GM23248 (cell line): ENCODE data around the gene SENP1. TPM values are rescaled to one million over a fixed set of nuclear protein-coding genes. Genes with fewer than 3 reads are reported as not detected.

Experiments
- DNase-seq: peaks from one replicate; pipeline ENCODE4 v3.0.0-alpha.2; 2015
- H2AFZ ChIP-seq: fragments of 200-600 bp; sonication (generic); 2 replicates; pipeline ENCODE4 v1.6.1; 2016; ENCODE audit warnings: antibody characterized with exemption
- H3F3A ChIP-seq: fragments of 200-600 bp; sonication (generic); 2 replicates; pipeline ENCODE4 v1.6.1; 2016; ENCODE audit warnings: mild to moderate bottlenecking, antibody characterized with exemption, mixed run types; ENCODE audit not compliant: insufficient read depth
- H3K27ac ChIP-seq: fragments of 200-600 bp; sonication (generic); 2 replicates; pipeline ENCODE4 v1.5.1; 2016; ENCODE audit warnings: mild to moderate bottlenecking
- H3K27me3 ChIP-seq: fragments of 200-600 bp; sonication (generic); replicated peaks from 2 replicates; pipeline ENCODE4 v1.6.1; 2016; ENCODE audit warnings: mild to moderate bottlenecking; ENCODE audit not compliant: insufficient read depth
- H3K36me3 ChIP-seq: fragments of 200-600 bp; sonication (generic); 2 replicates; pipeline ENCODE4 v1.6.1; 2016; ENCODE audit warnings: low read depth, mild to moderate bottlenecking
- H3K4me1 ChIP-seq: fragments of 200-600 bp; sonication (generic); 2 replicates; pipeline ENCODE4 v1.6.1; 2016; ENCODE audit warnings: mild to moderate bottlenecking; ENCODE audit not compliant: insufficient read depth
- H3K4me2 ChIP-seq: fragments of 200-600 bp; sonication (generic); one replicate; pipeline ENCODE4 v1.6.1; 2016; ENCODE audit warnings: mild to moderate bottlenecking; ENCODE audit not compliant: unreplicated experiment
- H3K4me3 ChIP-seq: fragments of 200-600 bp; sonication (generic); 2 replicates; pipeline ENCODE4 v1.5.1; 2016; ENCODE audit warnings: mild to moderate bottlenecking
- H3K79me2 ChIP-seq: fragments of 200-600 bp; sonication (generic); 2 replicates; pipeline ENCODE4 v1.6.1; 2016; ENCODE audit warnings: mild to moderate bottlenecking; ENCODE audit not compliant: insufficient read depth
- H3K9ac ChIP-seq: fragments of 200-600 bp; sonication (generic); 2 replicates; pipeline ENCODE4 v1.6.1; 2016; ENCODE audit warnings: mild to moderate bottlenecking
- H3K9me2 ChIP-seq: fragments of 200-600 bp; sonication (generic); 2 replicates; pipeline ENCODE4 v1.6.1; 2016; ENCODE audit warnings: mixed run types, mild to moderate bottlenecking, moderate library complexity; ENCODE audit not compliant: insufficient read depth
- H3K9me3 ChIP-seq: fragments of 200-600 bp; sonication (generic); one replicate; pipeline ENCODE4 v1.6.1; 2017; ENCODE audit warnings: low read depth
- H4K20me1 ChIP-seq: fragments of 200-600 bp; sonication (generic); 2 replicates; pipeline ENCODE4 v1.6.0; 2016; ENCODE audit not compliant: insufficient read depth
- EZH2 ChIP-seq: fragments of 200-600 bp; sonication (generic); IDR thresholded peaks from 2 replicates; pipeline ENCODE4 v1.6.1; 2018; ENCODE audit warnings: antibody characterized with exemption, mild to moderate bottlenecking; ENCODE audit not compliant: insufficient read depth, poor library complexity, severe bottlenecking
- EZH2phosphoT487 ChIP-seq: fragments of 200-600 bp; sonication (generic); IDR thresholded peaks from 2 replicates; pipeline ENCODE4 v1.6.1; 2018; ENCODE audit warnings: antibody characterized with exemption, moderate library complexity, mild to moderate bottlenecking, low read depth; ENCODE audit not compliant: insufficient read depth
- WGBS, 2 experiments: methylation state at CpG; one replicate each; pipeline ENCODE4 v1.1.6; 2015 to 2017; ENCODE audit warnings: low lambda C conversion rate in 2 of 2, low coverage in 1 of 2; ENCODE audit errors: missing lambda C conversion rate in 2 of 2; 5-methylcytosine and 5-hydroxymethylcytosine counted together
- in situ Hi-C: fragments of 300-500 bp; cut with MboI; formaldehyde crosslinking; loops from 2 replicates; pipeline ENCODE4 v1.15.0; 2020
- polyA plus RNA-seq: library from polyadenylated mRNA; unstranded; fragments of >200 nt; fragmentation: Nextera tagmentation; extraction: Ambion mirVana; gene quantifications from 2 replicates; pipeline ENCODE4 v1.2.1, GENCODE V29; 2016
- total RNA-seq: library from RNA; depleted of rRNA; stranded (reverse); fragments of >200 nt; shearing (Covaris generic); gene quantifications from 2 replicates; pipeline ENCODE4 v1.2.3, GENCODE V29; 2014

Gene SENP1
- total and polyA plus RNA-seq, 2 experiments from 2014 or later, result 6.7 to 15.3 TPM

DNA sequence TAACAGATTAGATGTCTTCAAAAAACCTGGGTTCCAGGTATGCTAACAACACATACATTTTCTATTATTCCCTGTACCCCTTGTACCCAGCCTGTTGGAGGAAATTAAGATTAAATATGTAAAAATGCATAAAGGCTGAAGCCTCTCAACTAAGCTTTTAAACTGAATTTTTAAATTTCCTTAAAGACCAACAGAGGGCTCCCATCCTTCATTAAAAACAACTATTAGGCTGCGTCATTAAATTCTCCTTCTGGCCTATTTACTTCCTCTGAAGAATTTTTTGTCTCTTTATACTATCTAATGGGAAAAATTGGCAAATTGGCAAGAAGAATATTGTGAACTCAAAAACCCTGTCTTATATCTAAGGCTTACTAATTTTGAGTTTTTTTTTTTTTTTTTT, 21.8 kb downstream of the SENP1 start:
- Histone ChIP-seq H3K36me3 (peaks cover 30% of the 10 kb centered on the region), H3K4me1 (peaks cover 9% of the 10 kb centered on the region), H3K27ac (no peak overlapping the region), H4K20me1 (no peaks in the 10 kb centered on the region), H3K9ac (no peak overlapping the region), H3K9me3 (no peaks in the 10 kb centered on the region), H3K4me3 (no peak overlapping the region), H2AFZ (no peak overlapping the region), H3K27me3 (no peaks in the 10 kb centered on the region), H3K9me2 (no peaks in the 10 kb centered on the region), H3K79me2 (no peaks in the 10 kb centered on the region; the same call in 1 of the 2 replicates), H3F3A (peaks cover 8% of the 10 kb centered on the region; the same call in 1 of the 2 replicates), H3K4me2 (no peak overlapping the region)
- WGBS, 2 experiments, result 29 to 37% methylated on average over 1 of the region's 1 CpG
- peak; percentile 58 for DNase-seq
- in situ Hi-C loops, result no loop called here
- TF ChIP-seq EZH2 (no peak), EZH2phosphoT487 (no peak)

DNA sequence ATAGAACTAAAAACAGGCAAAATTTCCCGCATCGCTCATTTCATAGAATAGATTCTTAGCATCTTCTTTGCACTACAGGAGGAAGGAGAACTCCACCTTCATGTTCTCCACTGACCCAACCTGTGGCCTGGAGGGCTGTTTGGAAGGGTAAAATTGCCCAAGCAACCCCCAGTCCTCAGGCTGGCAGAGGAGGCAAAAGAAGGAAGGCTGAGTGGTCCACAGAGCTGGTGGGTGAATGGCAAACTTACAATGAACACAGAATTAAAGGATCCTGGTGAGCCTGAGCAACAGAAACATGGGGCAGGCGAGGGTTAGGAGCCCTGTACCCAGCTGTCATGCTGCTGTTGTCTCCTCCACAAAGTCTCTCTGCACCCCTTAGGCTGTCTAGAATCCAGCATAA, 25.1 kb downstream of the SENP1 start:
- Histone ChIP-seq H3K4me2 (no peak overlapping the region), H3K4me1 (peaks cover 15% of the 10 kb centered on the region), H3K36me3 (peaks cover 23% of the 10 kb centered on the region; the same call in 1 of the 2 replicates), H2AFZ (no peak overlapping the region), H3K27ac (no peak overlapping the region), H3K4me3 (no peak overlapping the region), H3K9me2 (no peaks in the 10 kb centered on the region), H3F3A (peaks cover 8% of the 10 kb centered on the region; the same call in 1 of the 2 replicates), H3K9ac (no peak overlapping the region), H3K27me3 (no peaks in the 10 kb centered on the region), H4K20me1 (no peaks in the 10 kb centered on the region), H3K9me3 (no peaks in the 10 kb centered on the region), H3K79me2 (no peaks in the 10 kb centered on the region; the same call in 1 of the 2 replicates)
- no peak for DNase-seq
- TF ChIP-seq EZH2phosphoT487 (no peak), EZH2 (no peak)
- in situ Hi-C loops, result no loop called here
- WGBS, 2 experiments, result 96 to 99% methylated on average over 3 of the region's 3 CpGs

DNA sequence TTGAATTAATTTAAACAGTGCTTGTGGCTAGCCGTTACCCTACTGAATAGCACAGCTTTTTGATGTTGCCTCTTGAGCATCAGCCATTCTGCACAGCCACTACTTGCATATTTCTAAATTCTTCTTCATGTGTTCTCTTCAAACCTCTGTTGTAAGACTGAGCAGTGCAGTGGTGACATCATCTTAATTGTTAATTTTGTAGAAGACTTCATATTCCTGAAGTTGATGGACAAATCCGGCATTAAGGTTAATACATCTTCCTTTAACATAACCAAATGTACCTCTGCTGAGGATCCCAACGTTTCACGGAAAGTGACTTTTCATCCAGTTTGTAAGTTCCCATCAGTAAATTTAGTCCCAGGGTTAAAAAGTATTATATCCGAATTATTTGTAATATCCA, 25.6 kb downstream of the SENP1 start:
- in situ Hi-C loops, result no loop called here
- no peaks in the 10 kb centered on the region; the same call in 1 of the 2 replicates for H3K79me2 ChIP-seq
- peaks cover 22% of the 10 kb centered on the region; the same call in 1 of the 2 replicates for H3K36me3 ChIP-seq
- no peak overlapping the region; the same call in 1 of the 2 replicates for H3K27ac ChIP-seq
- H3K4me2 ChIP-seq, result no peak overlapping the region
- no peaks in the 10 kb centered on the region for H3K27me3 ChIP-seq
- peaks cover 15% of the 10 kb centered on the region for H3K4me1 ChIP-seq
- TF ChIP-seq EZH2, result no peak
- TF ChIP-seq EZH2phosphoT487, result no peak
- H2AFZ ChIP-seq, result no peak overlapping the region
- H3F3A ChIP-seq, result peaks cover 8% of the 10 kb centered on the region; the same call in 1 of the 2 replicates
- no peak overlapping the region for H3K9ac ChIP-seq
- H3K4me3 ChIP-seq, result no peak overlapping the region
- 87 to 89% methylated on average over 5 of the region's 5 CpGs for WGBS, 2 experiments
- DNase-seq, result no peak
- no peaks in the 10 kb centered on the region for H4K20me1 ChIP-seq
- H3K9me3 ChIP-seq, result no peaks in the 10 kb centered on the region
- no peaks in the 10 kb centered on the region for H3K9me2 ChIP-seq

DNA sequence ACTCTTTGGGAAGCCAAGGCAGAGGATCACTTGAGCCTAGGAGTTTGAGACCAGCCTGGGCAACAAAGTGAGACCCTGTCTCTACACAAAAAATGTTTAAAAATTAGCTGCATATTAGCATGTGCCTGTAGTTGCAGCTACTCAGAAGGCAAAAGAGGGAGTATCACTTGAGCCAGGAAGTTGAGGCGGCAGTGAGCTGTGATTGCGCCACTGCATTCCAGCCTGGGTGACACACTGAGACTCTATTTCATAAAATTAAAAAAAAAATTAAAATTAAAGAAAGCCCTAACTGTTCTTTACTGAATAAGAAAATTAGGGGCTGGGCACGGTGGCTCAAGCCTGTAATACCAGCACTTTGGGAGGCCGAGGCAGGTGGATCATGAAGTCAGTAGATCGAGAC, 27.0 kb downstream of the SENP1 start:
- H3K27me3 ChIP-seq, result no peaks in the 10 kb centered on the region
- H3K27ac ChIP-seq, result peak overlapping the region; percentile 72
- H2AFZ ChIP-seq, result peak overlapping the region; percentile 84
- H3K4me1 ChIP-seq, result peaks cover 15% of the 10 kb centered on the region
- TF ChIP-seq EZH2, result no peak
- TF ChIP-seq EZH2phosphoT487, result no peak
- peaks cover 8% of the 10 kb centered on the region; the same call in 1 of the 2 replicates for H3F3A ChIP-seq
- peak; percentile 81 for DNase-seq
- peak overlapping the region; percentile 58 for H3K9ac ChIP-seq
- 44 to 55% methylated on average over 5 of the region's 5 CpGs for WGBS, 2 experiments
- peak overlapping the region; percentile 82 for H3K4me2 ChIP-seq
- no peaks in the 10 kb centered on the region for H3K9me2 ChIP-seq
- H3K4me3 ChIP-seq, result no peak overlapping the region; the same call in 1 of the 2 replicates
- no peaks in the 10 kb centered on the region; the same call in 1 of the 2 replicates for H3K79me2 ChIP-seq
- no peaks in the 10 kb centered on the region for H3K9me3 ChIP-seq
- H3K36me3 ChIP-seq, result peaks cover 26% of the 10 kb centered on the region; the same call in 1 of the 2 replicates
- no peaks in the 10 kb centered on the region for H4K20me1 ChIP-seq
- in situ Hi-C loops, result no loop called here
